ENCODE data around the gene GPR17.

GRCh38 chr2:127615511-127616166 lies 30.3 kb upstream of the GPR17 start:
- TF ChIP-seq EP300 (IDR thresholded peaks at IDR 0.05) (no peak), CTCF (IDR thresholded peaks at IDR 0.05) (no peak)
